GM12872 (cell line): ENCODE results near the gene CLMN.

ENCODE experiments used
- TF ChIP-seq, protein P1 (sequence below): IDR thresholded peaks from 3 replicates; pipeline ENCODE4 v1.5.1; 2011; ENCODE audit warnings: low read depth, mild to moderate bottlenecking, low read length, moderate library complexity; ENCODE audit not compliant: insufficient read depth

The CLMN gene

DNA sequence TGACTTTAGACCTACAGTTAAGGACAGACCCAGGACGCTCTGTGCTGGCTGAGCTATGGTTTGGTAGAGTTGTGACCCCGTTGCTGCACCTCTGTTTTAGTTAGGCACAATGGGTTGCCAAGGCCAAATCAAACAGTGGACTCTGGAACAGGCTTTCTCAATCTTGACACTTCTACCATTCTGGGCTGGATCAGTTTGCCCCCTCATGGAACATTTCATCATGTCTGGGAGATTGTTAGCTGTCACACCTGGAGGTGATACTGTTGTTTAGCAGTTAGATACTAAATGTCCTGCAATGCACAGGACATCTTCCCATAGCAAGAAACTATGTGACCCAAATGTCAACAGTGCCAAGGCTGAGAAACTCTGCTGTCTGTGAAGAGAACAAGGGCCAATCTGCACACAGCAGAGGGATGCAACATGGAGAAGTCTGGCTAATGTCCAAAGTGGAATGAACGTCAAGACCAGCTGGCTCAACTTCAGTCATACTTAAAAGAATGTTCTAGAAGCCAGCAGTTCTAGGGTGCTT is 96.8 kb downstream of the CLMN start:
- TF ChIP-seq, protein P1, sequence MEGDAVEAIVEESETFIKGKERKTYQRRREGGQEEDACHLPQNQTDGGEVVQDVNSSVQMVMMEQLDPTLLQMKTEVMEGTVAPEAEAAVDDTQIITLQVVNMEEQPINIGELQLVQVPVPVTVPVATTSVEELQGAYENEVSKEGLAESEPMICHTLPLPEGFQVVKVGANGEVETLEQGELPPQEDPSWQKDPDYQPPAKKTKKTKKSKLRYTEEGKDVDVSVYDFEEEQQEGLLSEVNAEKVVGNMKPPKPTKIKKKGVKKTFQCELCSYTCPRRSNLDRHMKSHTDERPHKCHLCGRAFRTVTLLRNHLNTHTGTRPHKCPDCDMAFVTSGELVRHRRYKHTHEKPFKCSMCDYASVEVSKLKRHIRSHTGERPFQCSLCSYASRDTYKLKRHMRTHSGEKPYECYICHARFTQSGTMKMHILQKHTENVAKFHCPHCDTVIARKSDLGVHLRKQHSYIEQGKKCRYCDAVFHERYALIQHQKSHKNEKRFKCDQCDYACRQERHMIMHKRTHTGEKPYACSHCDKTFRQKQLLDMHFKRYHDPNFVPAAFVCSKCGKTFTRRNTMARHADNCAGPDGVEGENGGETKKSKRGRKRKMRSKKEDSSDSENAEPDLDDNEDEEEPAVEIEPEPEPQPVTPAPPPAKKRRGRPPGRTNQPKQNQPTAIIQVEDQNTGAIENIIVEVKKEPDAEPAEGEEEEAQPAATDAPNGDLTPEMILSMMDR = no peak

DNA sequence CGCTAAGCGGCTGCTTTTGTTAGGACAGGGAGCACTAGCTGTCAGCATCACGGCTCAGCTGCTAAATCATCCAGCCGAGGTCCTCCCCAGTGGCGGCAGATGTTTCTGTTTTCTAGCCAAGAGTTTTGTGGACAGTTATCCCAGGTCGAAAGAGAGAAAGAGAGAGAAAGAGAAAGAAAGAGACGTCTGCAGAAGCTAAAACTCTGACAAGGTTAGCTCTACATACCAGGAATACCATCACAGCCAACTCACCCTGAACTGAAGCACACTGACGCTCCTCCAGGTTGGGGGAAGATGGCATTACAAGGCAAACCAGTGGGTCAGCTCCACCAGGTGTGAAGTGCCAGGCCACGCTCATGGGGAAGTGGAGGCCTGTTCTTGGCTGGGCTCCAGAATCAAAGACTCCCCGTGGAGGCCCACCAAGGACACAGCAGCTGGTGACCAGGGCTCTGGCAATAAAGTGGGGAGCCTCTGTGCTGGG is 97.5 kb downstream of the CLMN start:
- TF ChIP-seq, protein P1 = no peak

DNA sequence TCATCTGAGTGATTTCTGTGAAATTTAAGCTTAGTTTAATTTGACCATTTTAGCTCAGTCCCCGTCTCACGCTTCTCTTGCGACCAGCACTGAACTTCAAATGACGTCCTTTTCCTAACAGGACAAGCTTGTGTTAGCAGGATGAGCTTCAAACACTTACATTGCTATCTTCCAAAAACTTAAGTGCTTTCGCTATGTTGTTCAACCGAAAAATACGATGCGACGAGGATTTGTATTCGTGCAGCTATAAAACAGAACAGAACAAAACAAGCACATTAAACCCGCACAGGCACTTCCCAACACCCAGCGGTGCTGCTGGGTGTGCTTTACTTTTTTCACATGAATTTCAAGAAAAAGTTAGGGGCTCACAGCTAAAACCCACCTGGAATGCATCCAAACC is 98.2 kb downstream of the CLMN start:
- TF ChIP-seq, protein P1 = no peak

DNA sequence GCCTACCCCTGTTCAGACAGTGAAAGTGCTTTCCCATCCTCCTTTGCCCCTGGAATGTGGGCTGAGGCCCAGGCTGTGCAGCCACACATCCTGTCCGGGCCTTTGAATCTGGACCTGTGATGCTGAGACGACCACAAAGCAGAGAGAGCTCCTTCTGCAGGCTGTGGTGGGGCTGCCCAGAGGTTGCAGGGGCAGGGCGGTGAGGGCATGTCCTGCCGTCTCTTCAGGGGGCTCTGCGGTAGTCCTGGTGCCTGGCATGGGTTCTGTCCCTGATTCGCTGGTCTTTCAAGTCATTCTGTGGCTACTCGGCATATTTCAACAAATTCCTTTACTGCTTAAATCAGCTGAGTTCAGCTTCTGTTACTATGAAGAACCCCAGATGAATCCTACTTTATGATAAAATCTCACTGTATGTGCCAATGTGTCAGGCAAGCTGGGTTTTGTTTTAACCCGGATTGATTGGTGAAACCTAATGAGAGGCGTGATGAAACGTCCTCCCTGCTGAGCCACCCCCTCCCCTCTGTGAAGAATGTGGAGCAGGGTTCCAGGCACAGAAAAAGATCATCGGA is 99.0 kb downstream of the CLMN start:
- TF ChIP-seq, protein P1 = no peak

DNA sequence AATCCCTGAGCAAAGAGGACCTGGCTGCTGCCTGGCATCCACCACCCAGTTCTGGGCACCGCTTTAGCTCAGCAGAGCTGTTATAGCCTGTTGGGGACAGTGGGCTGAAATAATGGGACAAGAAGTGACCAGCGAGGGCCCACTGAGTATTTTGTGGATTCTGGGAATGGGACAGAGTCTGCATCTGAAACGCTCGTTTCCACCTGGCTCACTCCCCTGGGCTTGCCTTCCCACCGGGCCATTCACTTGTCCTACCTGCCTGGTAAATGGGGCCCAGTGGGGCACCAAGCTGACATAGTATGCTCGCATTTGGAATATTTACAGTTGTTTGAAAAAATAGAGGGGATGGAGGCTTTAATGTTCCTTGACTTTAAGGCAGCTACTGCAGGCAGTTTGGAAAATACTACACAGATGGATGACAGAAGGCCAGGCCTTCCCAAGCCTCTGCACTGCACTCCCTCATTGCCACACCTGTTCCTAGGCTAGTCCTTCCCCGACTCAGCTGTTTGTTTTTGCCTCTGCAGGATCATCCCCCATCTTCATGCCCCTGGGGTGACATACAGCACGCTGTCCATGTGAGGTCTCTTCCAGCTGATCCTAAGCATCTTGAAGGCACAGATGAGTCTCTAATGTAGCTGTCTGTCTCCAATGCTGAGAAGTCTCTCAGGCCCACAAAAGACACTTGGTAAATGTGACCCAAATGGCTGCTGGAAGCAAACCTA is 101.1 kb downstream of the CLMN start:
- TF ChIP-seq, protein P1 = no peak

DNA sequence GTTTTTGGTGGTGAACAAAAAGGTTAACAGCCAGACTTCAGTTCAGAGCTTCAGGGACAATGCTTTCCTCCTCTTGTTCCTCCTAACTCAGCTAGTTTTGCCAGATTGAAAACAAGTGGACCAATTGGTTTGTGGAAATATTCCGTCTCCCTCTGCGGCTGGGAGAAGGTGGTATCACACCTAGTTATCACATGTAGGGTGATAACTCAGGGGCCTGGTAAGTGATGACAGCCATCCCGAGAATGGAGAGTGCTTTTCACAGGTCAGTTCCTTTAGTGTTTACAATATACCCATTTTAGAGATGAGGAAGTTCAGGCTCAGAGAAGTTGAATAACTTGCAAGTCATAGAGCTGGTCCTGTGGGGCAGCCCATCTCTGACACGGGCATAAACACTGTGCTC is 101.7 kb downstream of the CLMN start:
- TF ChIP-seq, protein P1 = no peak

DNA sequence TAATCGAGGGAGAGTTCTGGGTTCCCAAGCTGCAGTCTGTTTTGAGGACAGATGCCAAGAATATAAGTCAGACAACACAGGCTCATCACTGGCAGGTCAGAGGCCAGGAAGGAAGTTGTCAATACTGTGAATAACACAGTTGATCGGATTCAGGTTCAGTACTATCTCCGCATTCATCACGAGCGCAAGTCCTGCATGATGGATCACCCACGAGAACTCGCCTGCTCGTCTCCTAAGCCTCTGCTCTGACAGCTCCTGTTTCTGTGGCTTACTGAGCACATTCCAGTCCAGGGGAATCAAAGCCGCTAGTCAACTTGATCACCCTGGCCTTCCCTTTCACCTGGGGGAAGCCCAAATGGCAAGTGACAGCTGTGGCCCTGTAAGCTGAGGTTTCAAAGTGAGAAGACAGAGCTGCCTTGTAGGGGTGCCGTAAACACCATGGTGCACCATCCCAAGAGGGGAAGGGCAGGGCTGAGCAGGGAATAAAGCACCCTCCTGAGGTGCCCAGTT is 102.3 kb downstream of the CLMN start:
- TF ChIP-seq, protein P1 = no peak
